ENCODE measurements around the gene SYNE1. TPM values are rescaled to one million over a fixed set of nuclear protein-coding genes. Genes with fewer than 3 reads are reported as not detected.
A peak's percentile ranks its signal among the peaks of the same experiment; 100 is the strongest.

SYNE1 gene
- total and polyA plus RNA-seq, 5 experiments from 2014 or later: 40.7 to 186 (median 69.5) TPM

GRCh38 chr6:152124429-152125074 is 512.6 kb downstream of the SYNE1 start:
- Mint-ChIP-seq H3K27ac (peak overlapping the region in 8 of 10 donors; percentile 15 to 68 (median 43)), H3K9me3 (peaks cover 0 to 3% (median 0%) of the 10 kb centered on the region in 9 donors), H3K27me3 (no peaks in the 10 kb centered on the region), H3K36me3 (peaks cover 24 to 97% (median 49%) of the 10 kb centered on the region in 3 donors), H3K4me1 (peaks cover 0 to under 1% (median 0%) of the 10 kb centered on the region in 4 donors), H3K4me3 (no peak overlapping the region)
- POLR2A ChIA-PET: no interaction called here
- ATAC-seq (no peak), DNase-seq (peak in 1 of 10 donors; percentile 18)

DNA sequence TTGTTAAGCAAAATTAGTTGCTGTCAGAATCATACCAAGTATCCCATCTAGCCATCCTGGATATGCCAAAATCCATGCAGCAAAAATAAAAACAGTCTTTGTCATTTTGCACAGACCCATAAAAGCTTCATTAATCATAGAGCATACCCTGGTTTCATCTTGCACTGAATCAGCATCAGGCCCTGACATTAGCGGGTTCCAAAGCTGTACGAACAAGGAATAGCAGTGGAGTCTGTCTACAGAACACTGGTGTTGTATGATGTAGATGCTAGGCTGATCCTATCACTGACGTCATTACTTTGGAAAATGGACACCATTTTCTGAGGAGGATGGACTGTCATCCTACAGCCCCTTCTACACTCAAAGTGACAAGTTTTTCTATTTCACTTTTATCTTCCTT is 514.1 kb downstream of the SYNE1 start:
- Mint-ChIP-seq H3K4me1 (peaks cover 0 to under 1% (median 0%) of the 10 kb centered on the region in 4 donors), H3K4me3 (no peak overlapping the region), H3K27ac (peak overlapping the region in 1 of 10 donors; percentile 23), H3K36me3 (peaks cover 32 to 91% (median 48%) of the 10 kb centered on the region in 3 donors), H3K9me3 (peaks cover 0 to 4% (median 0%) of the 10 kb centered on the region in 9 donors), H3K27me3 (no peaks in the 10 kb centered on the region)
- ATAC-seq (no peak), DNase-seq (no peak)
- POLR2A ChIA-PET: no interaction called here

DNA sequence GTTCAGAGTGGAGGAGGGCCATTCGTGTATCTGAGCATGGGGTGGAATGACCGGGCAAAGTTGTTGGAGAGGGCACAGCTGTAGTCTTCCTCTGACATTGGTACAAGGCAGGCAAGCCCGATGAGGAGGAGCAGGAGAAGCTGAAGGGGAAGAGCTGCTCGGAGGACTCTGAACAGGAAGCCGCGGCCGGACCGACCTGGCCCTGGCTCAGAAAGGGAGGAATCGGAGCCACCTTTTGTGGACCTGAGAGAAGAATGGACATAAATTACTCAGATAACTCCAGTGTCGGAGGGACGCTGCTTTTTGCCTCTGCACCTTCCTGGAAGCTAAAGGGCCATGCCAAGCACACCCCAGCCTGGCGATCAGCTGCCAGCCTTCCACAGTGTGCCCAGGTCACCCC is 514.7 kb downstream of the SYNE1 start:
- POLR2A ChIA-PET: no interaction called here
- Mint-ChIP-seq H3K27me3 (no peaks in the 10 kb centered on the region), H3K36me3 (peaks cover 32 to 84% (median 46%) of the 10 kb centered on the region in 3 donors), H3K4me3 (no peak overlapping the region), H3K27ac (peak overlapping the region in 4 of 10 donors; percentile 4 to 59 (median 32)), H3K9me3 (peaks cover 0 to 5% (median 0%) of the 10 kb centered on the region in 9 donors), H3K4me1 (peaks cover 0 to 1% (median 0%) of the 10 kb centered on the region in 4 donors)
- no peak for ATAC-seq
- DNase-seq: no peak

DNA sequence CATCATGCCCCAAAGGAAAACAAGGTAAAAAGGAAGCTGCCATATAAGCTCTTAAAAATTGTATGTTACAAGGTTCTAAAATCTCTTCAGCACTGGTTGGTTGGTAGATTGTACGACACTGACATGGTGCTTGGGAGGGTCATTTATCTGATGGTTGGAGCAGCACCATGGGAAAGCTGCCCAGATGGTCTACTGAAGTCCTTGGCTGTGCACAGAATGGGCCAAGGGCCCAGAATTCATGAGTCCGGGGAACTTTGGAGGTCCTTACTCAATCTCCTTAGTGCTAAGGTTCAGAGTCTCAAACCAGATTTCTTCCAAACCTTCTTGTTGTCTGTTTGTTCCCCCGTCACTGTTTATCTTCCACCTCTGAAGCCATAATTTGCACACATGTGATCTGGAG is 515.3 kb downstream of the SYNE1 start:
- no peak for DNase-seq
- Mint-ChIP-seq H3K9me3 (peaks cover 0 to 5% (median 0%) of the 10 kb centered on the region in 9 donors), H3K4me3 (no peak overlapping the region), H3K4me1 (peaks cover 0 to 1% (median 0%) of the 10 kb centered on the region in 4 donors), H3K36me3 (peaks cover 32 to 81% (median 45%) of the 10 kb centered on the region in 3 donors), H3K27ac (peak overlapping the region in 4 of 10 donors; percentile 4 to 72 (median 32)), H3K27me3 (no peaks in the 10 kb centered on the region)
- POLR2A ChIA-PET: no interaction called here
- ATAC-seq: no peak

DNA sequence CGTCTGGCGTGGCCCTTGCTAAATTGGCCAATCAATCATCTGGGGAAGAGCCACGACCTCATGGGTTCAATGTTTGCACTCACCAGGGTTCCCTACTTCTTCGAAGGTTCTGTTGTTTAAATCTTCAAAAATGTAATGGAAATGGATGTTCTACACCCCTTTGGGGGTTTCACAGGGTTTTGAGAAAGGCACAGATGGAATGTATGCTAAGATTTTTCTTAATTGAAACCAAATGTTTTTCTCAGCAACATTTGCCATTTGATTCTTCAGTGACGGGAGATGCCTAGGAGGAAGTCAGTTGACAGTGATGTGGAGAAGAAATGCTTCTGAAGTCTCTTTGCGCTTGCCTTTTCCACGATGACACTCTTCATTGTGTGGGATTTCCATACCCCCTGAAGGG is 517.3 kb downstream of the SYNE1 start:
- H3K36me3 Mint-ChIP-seq: peaks cover 27 to 60% (median 45%) of the 10 kb centered on the region in 3 donors
- DNase-seq (no peak), ATAC-seq (no peak)
- H3K27me3 Mint-ChIP-seq: no peaks in the 10 kb centered on the region
- H3K27ac Mint-ChIP-seq: peak overlapping the region in 3 of 10 donors; percentile 5 to 80 (median 48)
- POLR2A ChIA-PET: no interaction called here
- peaks cover 0 to 5% (median 0%) of the 10 kb centered on the region in 9 donors for H3K9me3 Mint-ChIP-seq
- peaks cover 0 to 2% (median under 1%) of the 10 kb centered on the region in 4 donors for H3K4me1 Mint-ChIP-seq
- no peak overlapping the region for H3K4me3 Mint-ChIP-seq

DNA sequence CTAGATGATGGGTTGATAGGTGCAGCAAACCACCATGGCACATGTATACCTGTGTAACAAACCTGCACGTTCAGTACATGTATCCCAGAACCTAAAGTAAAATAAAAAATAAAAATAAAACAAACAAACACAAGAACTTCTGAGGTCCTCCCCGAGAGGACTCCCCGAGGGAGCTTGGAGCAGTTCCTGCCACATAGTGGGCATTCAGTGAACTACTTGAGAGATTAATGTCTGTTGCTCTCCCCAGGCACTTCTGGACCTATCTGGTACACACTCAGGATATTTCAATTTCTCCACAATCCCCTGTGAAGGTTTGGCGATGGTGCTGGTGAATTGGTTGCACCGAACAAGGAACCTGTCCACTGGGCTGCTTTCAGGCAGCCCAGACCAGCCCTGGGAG is 518.5 kb downstream of the SYNE1 start:
- POLR2A ChIA-PET: no interaction called here
- ATAC-seq: no peak
- Mint-ChIP-seq H3K36me3 (peaks cover 27 to 49% (median 43%) of the 10 kb centered on the region in 3 donors), H3K4me1 (peaks cover 0 to 2% (median under 1%) of the 10 kb centered on the region in 4 donors), H3K27me3 (no peaks in the 10 kb centered on the region), H3K9me3 (peaks cover 0 to 5% (median 0%) of the 10 kb centered on the region in 9 donors), H3K27ac (peak overlapping the region in 2 of 10 donors; percentile 48 to 59), H3K4me3 (no peak overlapping the region)
- DNase-seq: no peak

GRCh38 chr6:152118224-152118623 is 518.9 kb downstream of the SYNE1 start:
- peaks cover 27 to 44% (median 40%) of the 10 kb centered on the region in 3 donors for H3K36me3 Mint-ChIP-seq
- no peaks in the 10 kb centered on the region for H3K27me3 Mint-ChIP-seq
- ATAC-seq (no peak), DNase-seq (no peak)
- H3K4me1 Mint-ChIP-seq: peaks cover 0 to 2% (median under 1%) of the 10 kb centered on the region in 4 donors
- POLR2A ChIA-PET: no interaction called here
- peaks cover 0 to 5% (median 0%) of the 10 kb centered on the region in 9 donors for H3K9me3 Mint-ChIP-seq
- H3K4me3 Mint-ChIP-seq: no peak overlapping the region
- H3K27ac Mint-ChIP-seq: peak overlapping the region in 7 of 10 donors; percentile 9 to 68 (median 49)

GRCh38 chr6:152117156-152118133 is 519.7 kb downstream of the SYNE1 start:
- Mint-ChIP-seq H3K36me3 (peaks cover 27 to 39% (median 36%) of the 10 kb centered on the region in 3 donors), H3K4me3 (no peak overlapping the region), H3K27ac (peak overlapping the region in 9 of 10 donors; percentile 4 to 75 (median 39)), H3K9me3 (peaks cover 0 to 5% (median 0%) of the 10 kb centered on the region in 9 donors), H3K4me1 (peaks cover 0 to 2% (median under 1%) of the 10 kb centered on the region in 4 donors), H3K27me3 (no peaks in the 10 kb centered on the region)
- no peak for DNase-seq
- ATAC-seq: no peak
- POLR2A ChIA-PET: interaction anchor here (0.8 kb wide), 1 partner anchor 22 kb away, joined by 3 read pairs; no protein-coding TSS in a partner anchor

- POLR2A ChIA-PET: no interaction called here
- no peaks in the 10 kb centered on the region for H3K36me3 Mint-ChIP-seq
- H3K4me3 Mint-ChIP-seq: no peak overlapping the region
- ATAC-seq (no peak), DNase-seq (no peak)
- no peaks in the 10 kb centered on the region for H3K9me3 Mint-ChIP-seq
- peak overlapping the region in 1 of 10 donors; percentile 31 for H3K27ac Mint-ChIP-seq
- peaks cover 0 to 4% (median 0%) of the 10 kb centered on the region in 4 donors for H3K4me1 Mint-ChIP-seq
- peaks cover 0 to 19% (median 7%) of the 10 kb centered on the region in 5 donors for H3K27me3 Mint-ChIP-seq
Observed at GRCh38 chr6:152112491-152113261, 524.5 kb downstream of the SYNE1 start.

GRCh38 chr6:152110886-152111820 is 526.0 kb downstream of the SYNE1 start:
- no peak for ATAC-seq

GRCh38 chr6:152107973-152108372 is 529.2 kb downstream of the SYNE1 start:
- Mint-ChIP-seq H3K4me1 (peaks cover 0 to 2% (median 0%) of the 10 kb centered on the region in 4 donors), H3K4me3 (no peak overlapping the region), H3K9me3 (peaks cover 0 to 5% (median 0%) of the 10 kb centered on the region in 9 donors), H3K27ac (peak overlapping the region in 1 of 10 donors; percentile 63), H3K36me3 (no peaks in the 10 kb centered on the region), H3K27me3 (peaks cover 0 to 29% (median 10%) of the 10 kb centered on the region in 5 donors)
- POLR2A ChIA-PET: no interaction called here
- DNase-seq: no peak
- ATAC-seq: no peak

More at GRCh38 chr6:152110886-152111820, 526.0 kb downstream of the SYNE1 start:
- POLR2A ChIA-PET: no interaction called here
- Mint-ChIP-seq H3K4me1 (peaks cover 0 to 2% (median 0%) of the 10 kb centered on the region in 4 donors), H3K27me3 (peaks cover 0 to 29% (median 10%) of the 10 kb centered on the region in 5 donors), H3K9me3 (peaks cover 0 to 5% (median 0%) of the 10 kb centered on the region in 9 donors), H3K4me3 (peak overlapping the region in 1 of 10 donors; percentile 22), H3K36me3 (no peaks in the 10 kb centered on the region), H3K27ac (no peak overlapping the region)
- no peak for DNase-seq

Measured in naive thymus-derived CD8-positive, alpha-beta T cell (primary cell).